DOHH2 (cell line): ENCODE results near the gene XPC.

Experiments used
- EZH2phosphoT487 ChIP-seq: fragments of 200-600 bp; sonication (generic); IDR thresholded peaks from 2 replicates; pipeline ENCODE4 v1.6.1; 2017; ENCODE audit warnings: borderline replicate concordance, mild to moderate bottlenecking, antibody characterized with exemption, low read length, moderate library complexity, mixed read lengths
- TF ChIP-seq, protein P1 (sequence below): fragments of 200-600 bp; sonication (generic); IDR thresholded peaks from one replicate; pipeline ENCODE4 v1.5.1; 2014; ENCODE audit warnings: antibody characterized with exemption, mild to moderate bottlenecking, low read depth, low read length; ENCODE audit not compliant: poor library complexity, severe bottlenecking

DNA sequence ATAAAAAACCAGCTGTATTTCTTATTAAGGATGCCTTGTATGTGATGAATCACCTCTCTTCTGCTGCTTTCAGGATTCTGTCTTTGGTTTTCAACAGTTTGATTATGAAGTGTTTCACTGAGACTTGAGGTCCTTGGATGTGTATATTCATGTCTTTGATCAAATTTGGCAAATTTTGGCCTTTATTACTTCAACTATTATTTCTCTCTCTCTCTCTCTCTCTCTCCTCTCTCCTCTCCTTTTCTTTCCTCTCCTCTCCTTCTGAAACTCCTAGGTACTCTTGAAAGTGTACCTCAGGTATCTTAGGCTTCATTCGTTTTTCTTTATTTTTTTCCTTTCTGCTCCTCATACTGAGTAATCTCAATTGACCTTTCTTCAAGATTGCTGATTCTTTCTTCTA, 43.5 kb upstream of the XPC start:
- TF ChIP-seq, protein P1, sequence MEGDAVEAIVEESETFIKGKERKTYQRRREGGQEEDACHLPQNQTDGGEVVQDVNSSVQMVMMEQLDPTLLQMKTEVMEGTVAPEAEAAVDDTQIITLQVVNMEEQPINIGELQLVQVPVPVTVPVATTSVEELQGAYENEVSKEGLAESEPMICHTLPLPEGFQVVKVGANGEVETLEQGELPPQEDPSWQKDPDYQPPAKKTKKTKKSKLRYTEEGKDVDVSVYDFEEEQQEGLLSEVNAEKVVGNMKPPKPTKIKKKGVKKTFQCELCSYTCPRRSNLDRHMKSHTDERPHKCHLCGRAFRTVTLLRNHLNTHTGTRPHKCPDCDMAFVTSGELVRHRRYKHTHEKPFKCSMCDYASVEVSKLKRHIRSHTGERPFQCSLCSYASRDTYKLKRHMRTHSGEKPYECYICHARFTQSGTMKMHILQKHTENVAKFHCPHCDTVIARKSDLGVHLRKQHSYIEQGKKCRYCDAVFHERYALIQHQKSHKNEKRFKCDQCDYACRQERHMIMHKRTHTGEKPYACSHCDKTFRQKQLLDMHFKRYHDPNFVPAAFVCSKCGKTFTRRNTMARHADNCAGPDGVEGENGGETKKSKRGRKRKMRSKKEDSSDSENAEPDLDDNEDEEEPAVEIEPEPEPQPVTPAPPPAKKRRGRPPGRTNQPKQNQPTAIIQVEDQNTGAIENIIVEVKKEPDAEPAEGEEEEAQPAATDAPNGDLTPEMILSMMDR: no peak
- TF ChIP-seq EZH2phosphoT487: no peak
